ENCODE measurements around the gene NLGN4Y. TPM values are rescaled to one million over a fixed set of nuclear protein-coding genes. Genes with fewer than 3 reads are reported as not detected.

The NLGN4Y gene
- total and polyA plus RNA-seq, 2 of the 4 experiments (the other 2 are of a cell fraction) = not detected

DNA sequence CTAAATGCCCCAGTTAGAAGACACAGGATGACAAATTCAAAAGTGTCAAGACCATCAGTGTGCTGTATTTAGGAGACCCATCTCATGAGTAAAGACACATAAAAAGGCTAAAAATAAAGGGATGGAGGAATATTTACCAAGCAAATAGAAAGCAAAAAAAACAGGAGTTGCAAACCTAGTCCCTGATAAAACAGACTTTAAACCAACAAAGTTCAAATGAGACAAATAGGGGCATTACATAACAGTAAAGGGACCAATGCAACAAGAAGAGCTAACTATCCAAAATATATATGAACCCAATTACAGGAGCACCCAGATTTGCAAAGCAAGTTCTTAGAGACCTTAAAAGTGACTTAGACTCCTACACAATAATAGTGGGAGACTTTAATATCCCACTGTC, 336.1 kb downstream of the NLGN4Y start:
- Histone ChIP-seq H3K79me1 (ENCODE audit: low read depth in 1 of 2, low read length in 2 of 2) (no peaks in the 10 kb centered on the region), H3K4me2 (ENCODE audit: low read depth, low read length) (no peak overlapping the region), H2BK20ac (ENCODE audit: low read depth, low read length) (no peak overlapping the region), H2BK15ac (ENCODE audit: low read depth, low read length) (no peak overlapping the region), H3K4me1 (ENCODE audit: control insufficient read depth, insufficient read depth, low read length) (no peaks in the 10 kb centered on the region), H4K5ac (ENCODE audit: low read depth, low read length) (no peak overlapping the region), H3K9me3 (ENCODE audit: control insufficient read depth, insufficient read depth, low read length) (no peaks in the 10 kb centered on the region), H3K36me3 (ENCODE audit: control insufficient read depth, insufficient read depth, low read length) (no peaks in the 10 kb centered on the region), H3K4me3 (ENCODE audit: insufficient read depth, low read depth, low read length) (no peak overlapping the region), H2AK9ac (replicated peaks; ENCODE audit: low read depth, low read length, poor library complexity) (no peak overlapping the region), H2BK120ac (ENCODE audit: low read depth, low read length) (no peak overlapping the region), H3K9ac (ENCODE audit: low read depth, low read length) (no peak overlapping the region), H4K91ac (ENCODE audit: insufficient read depth, low read depth, low read length) (no peak overlapping the region), H3K27ac (ENCODE audit: insufficient read depth, low read length) (no peak overlapping the region), H4K8ac (ENCODE audit: low read depth in 2 of 2, low read length in 2 of 2) (no peak overlapping the region), H2BK5ac (ENCODE audit: low read depth, low read length, poor library complexity, severe bottlenecking) (no peak overlapping the region), H3K14ac (replicated peaks; ENCODE audit: low read depth, low read length) (no peak overlapping the region), H2AK5ac (ENCODE audit: low read depth, low read length) (no peak overlapping the region), H3K27me3 (ENCODE audit: control insufficient read depth, insufficient read depth, low read length) (no peaks in the 10 kb centered on the region), H2AFZ (replicated peaks; ENCODE audit: low read length, poor library complexity) (no peak overlapping the region), H3K9me1 (ENCODE audit: insufficient read depth, low read length) (no peaks in the 10 kb centered on the region), H3K18ac (ENCODE audit: low read depth, low read length) (no peak overlapping the region), H3K23ac (ENCODE audit: low read depth, low read length) (no peak overlapping the region), H4K20me1 (ENCODE audit: insufficient read depth, low read length) (no peaks in the 10 kb centered on the region), H3K56ac (ENCODE audit: extremely low read depth, insufficient read depth, low read length) (no peak overlapping the region), H3K4ac (ENCODE audit: low read depth, low read length) (no peak overlapping the region)
- no peak for DNase-seq
- intact Hi-C loops (cut with micrococcal nuclease) = no loop called here
- no peak for ATAC-seq (ENCODE audit: low read depth)
- dilution Hi-C loops (cut with HindIII; ENCODE audit: low sequenced_read_pairs, unreplicated experiment) = no loop called here
- in situ Hi-C loops (cut with MboI; ENCODE audit: low sequenced_read_pairs) = no loop called here
- no peak for TF ChIP-seq FOS (IDR thresholded peaks at IDR 0.05; ENCODE audit: low read depth, low read length)
- TF ChIP-seq POLR2A (IDR thresholded peaks at IDR 0.05; ENCODE audit: low read depth, low read length) = no peak
- TF ChIP-seq CHD1 (IDR thresholded peaks at IDR 0.05; ENCODE audit: low read depth, low read length) = no peak
- no peak for TF ChIP-seq CEBPB (IDR thresholded peaks at IDR 0.05; ENCODE audit: low read depth, low read length)
- TF ChIP-seq, protein P1, sequence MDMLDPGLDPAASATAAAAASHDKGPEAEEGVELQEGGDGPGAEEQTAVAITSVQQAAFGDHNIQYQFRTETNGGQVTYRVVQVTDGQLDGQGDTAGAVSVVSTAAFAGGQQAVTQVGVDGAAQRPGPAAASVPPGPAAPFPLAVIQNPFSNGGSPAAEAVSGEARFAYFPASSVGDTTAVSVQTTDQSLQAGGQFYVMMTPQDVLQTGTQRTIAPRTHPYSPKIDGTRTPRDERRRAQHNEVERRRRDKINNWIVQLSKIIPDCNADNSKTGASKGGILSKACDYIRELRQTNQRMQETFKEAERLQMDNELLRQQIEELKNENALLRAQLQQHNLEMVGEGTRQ (IDR thresholded peaks at IDR 0.05; ENCODE audit: low read depth, low read length) = no peak
- TF ChIP-seq RFX5 (IDR thresholded peaks at IDR 0.05; ENCODE audit: low read depth, low read length) = no peak
- TF ChIP-seq SMC3 (IDR thresholded peaks at IDR 0.05; ENCODE audit: low read depth, low read length) = no peak
- no peak for TF ChIP-seq MXI1 (IDR thresholded peaks at IDR 0.05; ENCODE audit: borderline replicate concordance, low read depth, low read length)
- no peak for TF ChIP-seq BHLHE40 (IDR thresholded peaks at IDR 0.05; ENCODE audit: low read depth, low read length)
- TF ChIP-seq, protein P2, sequence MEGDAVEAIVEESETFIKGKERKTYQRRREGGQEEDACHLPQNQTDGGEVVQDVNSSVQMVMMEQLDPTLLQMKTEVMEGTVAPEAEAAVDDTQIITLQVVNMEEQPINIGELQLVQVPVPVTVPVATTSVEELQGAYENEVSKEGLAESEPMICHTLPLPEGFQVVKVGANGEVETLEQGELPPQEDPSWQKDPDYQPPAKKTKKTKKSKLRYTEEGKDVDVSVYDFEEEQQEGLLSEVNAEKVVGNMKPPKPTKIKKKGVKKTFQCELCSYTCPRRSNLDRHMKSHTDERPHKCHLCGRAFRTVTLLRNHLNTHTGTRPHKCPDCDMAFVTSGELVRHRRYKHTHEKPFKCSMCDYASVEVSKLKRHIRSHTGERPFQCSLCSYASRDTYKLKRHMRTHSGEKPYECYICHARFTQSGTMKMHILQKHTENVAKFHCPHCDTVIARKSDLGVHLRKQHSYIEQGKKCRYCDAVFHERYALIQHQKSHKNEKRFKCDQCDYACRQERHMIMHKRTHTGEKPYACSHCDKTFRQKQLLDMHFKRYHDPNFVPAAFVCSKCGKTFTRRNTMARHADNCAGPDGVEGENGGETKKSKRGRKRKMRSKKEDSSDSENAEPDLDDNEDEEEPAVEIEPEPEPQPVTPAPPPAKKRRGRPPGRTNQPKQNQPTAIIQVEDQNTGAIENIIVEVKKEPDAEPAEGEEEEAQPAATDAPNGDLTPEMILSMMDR (conservative IDR thresholded peaks at IDR 0.05; ENCODE audit: low read depth, low read length) = no peak
- TF ChIP-seq RCOR1 (IDR thresholded peaks at IDR 0.05; ENCODE audit: insufficient replicate concordance, low read length) = no peak
- no peak for TF ChIP-seq NFE2L2 (IDR thresholded peaks at IDR 0.05; ENCODE audit: low read depth, low read length)
- TF ChIP-seq MAZ (IDR thresholded peaks at IDR 0.05; ENCODE audit: borderline replicate concordance, low read depth, low read length) = no peak
- BruUV-seq (replicated peaks) = no TSS peak
- ChIA-PET POLR2A (ENCODE audit: unreplicated experiment) (no interaction called here), CTCF (no interaction called here)

Measured in IMR-90 (cell line).